Naive B cell (primary cell): Measurements from ENCODE around the gene LMLN. TPM values are rescaled to one million over a fixed set of nuclear protein-coding genes. Genes with fewer than 3 reads are reported as not detected.

Source experiments
- ATAC-seq, 2 donors: fragments of 150-1000 bp; cut with Tn5 transposase; 2 replicates each; pipeline ENCODE4 v1.10.0; 2021; ENCODE audit warnings: low read depth in 2 of 2, mild to moderate bottlenecking in 2 of 2, moderate library complexity in 2 of 2
- DNase-seq: peaks from one replicate; pipeline ENCODE4 v3.0.0; 2022
- H3K27ac Mint-ChIP-seq, 6 donors: one replicate each; pipeline ENCODE4 v1.8.0; 2020 to 2022; ENCODE audit warnings: mild to moderate bottlenecking in 6 of 6, mixed read lengths in 6 of 6, moderate library complexity in 5 of 6, inconsistent platforms in 2 of 6
- H3K27me3 Mint-ChIP-seq, 3 donors: one replicate each; pipeline ENCODE4 v1.8.0; 2021 to 2022; ENCODE audit warnings: mixed read lengths in 3 of 3, mild to moderate bottlenecking in 1 of 3
- H3K36me3 Mint-ChIP-seq, 2 donors: one replicate each; pipeline ENCODE4 v1.8.0; 2020 to 2022; ENCODE audit warnings: mixed read lengths in 2 of 2, inconsistent platforms in 1 of 2, mild to moderate bottlenecking in 1 of 2
- H3K4me1 Mint-ChIP-seq, 3 donors: one replicate each; pipeline ENCODE4 v1.8.0; 2020 to 2022; ENCODE audit warnings: mixed read lengths in 3 of 3, inconsistent platforms in 1 of 3, mild to moderate bottlenecking in 1 of 3, moderate library complexity in 1 of 3
- H3K4me3 Mint-ChIP-seq, 8 donors: one replicate each; pipeline ENCODE4 v1.8.0; 2020 to 2022; ENCODE audit warnings: mild to moderate bottlenecking in 8 of 8, mixed read lengths in 8 of 8, moderate library complexity in 8 of 8, inconsistent platforms in 2 of 8
- H3K9me3 Mint-ChIP-seq, 7 donors: one replicate each; pipeline ENCODE4 v1.8.0; 2020 to 2022; ENCODE audit warnings: mixed read lengths in 7 of 7, mild to moderate bottlenecking in 5 of 7, inconsistent platforms in 2 of 7, moderate library complexity in 1 of 7
- polyA plus RNA-seq, 6 donors: library from polyadenylated mRNA; unstranded; fragments of 300-500 nt; fragmentation: Illumina TruSeq; gene quantifications; one replicate each; pipeline ENCODE4 v1.2.3, GENCODE V29; 2021; ENCODE audit warnings: low read depth in 6 of 6

LMLN gene
- polyA plus RNA-seq, 6 donors from 2014 or later = 0.58 to 2.0 (median 0.97) TPM; not detected in 1

DNA sequence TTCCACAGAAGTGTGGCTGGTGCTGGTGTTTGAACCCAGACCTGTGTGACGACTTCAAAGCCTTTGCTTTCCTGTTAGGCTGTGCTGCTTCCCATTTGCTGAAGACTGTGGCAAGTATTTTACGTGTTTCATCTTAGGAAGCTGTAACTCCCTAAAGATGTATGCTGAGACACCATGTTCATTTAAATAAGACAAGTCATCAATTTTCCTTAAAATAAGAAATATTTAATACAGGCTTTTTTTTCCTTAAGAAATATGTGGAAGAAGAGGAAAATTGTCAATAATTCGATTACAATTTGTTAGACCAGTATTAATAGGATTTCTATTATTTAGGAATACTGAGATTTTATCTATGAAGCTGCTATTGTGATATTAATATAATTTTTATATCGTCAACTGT is 58.4 kb downstream of the LMLN start:
- H3K4me3 Mint-ChIP-seq = no peak overlapping the region
- no peak for ATAC-seq

DNA sequence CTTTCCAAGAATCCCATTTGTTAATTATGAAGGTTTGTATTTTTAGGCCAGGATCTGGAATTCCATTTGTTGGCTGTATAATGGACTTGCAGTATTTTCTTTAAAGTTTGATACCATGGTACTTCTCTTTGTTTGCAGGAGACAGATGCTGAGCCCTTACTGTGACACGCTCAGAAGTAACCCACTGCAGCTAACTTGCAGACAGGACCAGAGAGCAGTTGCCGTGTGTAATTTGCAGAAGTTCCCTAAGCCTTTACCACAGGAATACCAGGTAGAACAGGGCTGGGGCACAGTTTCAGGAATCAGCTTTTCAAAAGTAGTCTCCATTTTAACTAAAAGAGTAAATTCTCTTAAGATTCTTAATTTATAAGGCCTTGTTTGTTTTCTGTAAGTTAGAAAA is 59.1 kb downstream of the LMLN start:
- Mint-ChIP-seq H3K9me3 (no peaks in the 10 kb centered on the region), H3K36me3 (no peaks in the 10 kb centered on the region), H3K27ac (no peak overlapping the region), H3K27me3 (no peaks in the 10 kb centered on the region), H3K4me3 (no peak overlapping the region), H3K4me1 (no peaks in the 10 kb centered on the region)
- ATAC-seq (no peak), DNase-seq (no peak)

More for the DNA sequence above, 58.4 kb downstream of the LMLN start:
- DNase-seq = no peak
- Mint-ChIP-seq H3K4me1 (no peaks in the 10 kb centered on the region), H3K9me3 (no peaks in the 10 kb centered on the region), H3K27me3 (no peaks in the 10 kb centered on the region), H3K36me3 (no peaks in the 10 kb centered on the region), H3K27ac (no peak overlapping the region)

DNA sequence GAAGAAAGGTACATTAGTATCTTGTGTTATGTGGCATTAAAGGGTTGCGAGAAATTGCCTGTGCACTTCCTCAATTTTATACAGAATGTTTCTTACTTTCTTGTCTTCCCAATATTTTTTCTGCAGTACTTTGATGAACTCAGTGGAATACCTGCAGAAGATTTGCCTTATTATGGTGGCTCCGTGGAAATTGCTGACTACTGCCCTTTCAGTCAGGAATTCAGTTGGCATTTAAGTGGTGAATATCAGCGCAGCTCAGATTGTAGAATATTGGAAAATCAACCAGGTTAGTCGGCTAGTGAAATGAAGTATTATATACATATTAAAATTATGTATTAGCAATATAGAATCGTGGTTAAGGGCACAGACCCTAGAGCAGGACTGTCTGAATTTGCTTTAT is 61.3 kb downstream of the LMLN start:
- Mint-ChIP-seq H3K9me3 (no peaks in the 10 kb centered on the region), H3K27ac (no peak overlapping the region), H3K4me3 (no peak overlapping the region), H3K36me3 (no peaks in the 10 kb centered on the region), H3K27me3 (no peaks in the 10 kb centered on the region), H3K4me1 (no peaks in the 10 kb centered on the region)
- ATAC-seq (no peak), DNase-seq (no peak)

DNA sequence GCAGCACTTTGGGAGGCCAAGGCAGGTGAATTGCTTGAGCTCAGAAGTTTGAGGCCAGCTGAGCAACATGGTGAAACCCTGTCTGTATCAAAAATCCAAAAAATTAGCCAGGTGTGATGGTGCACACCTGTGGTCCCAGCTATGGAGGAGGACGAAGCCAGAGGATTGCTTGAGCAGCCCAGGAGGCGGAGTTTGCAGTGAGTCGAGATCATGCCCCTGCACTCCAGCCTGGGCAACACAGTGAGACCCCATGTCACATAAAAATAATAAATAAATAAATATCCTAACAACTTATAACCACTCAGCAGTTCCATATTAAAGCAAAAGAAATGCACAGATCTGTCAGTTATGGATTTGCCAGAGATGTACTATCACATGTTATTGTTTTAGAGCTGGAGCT is 62.6 kb downstream of the LMLN start:
- Mint-ChIP-seq H3K27ac (no peak overlapping the region), H3K4me3 (no peak overlapping the region), H3K4me1 (no peaks in the 10 kb centered on the region), H3K36me3 (no peaks in the 10 kb centered on the region), H3K27me3 (no peaks in the 10 kb centered on the region), H3K9me3 (no peaks in the 10 kb centered on the region)
- ATAC-seq (no peak), DNase-seq (no peak)

DNA sequence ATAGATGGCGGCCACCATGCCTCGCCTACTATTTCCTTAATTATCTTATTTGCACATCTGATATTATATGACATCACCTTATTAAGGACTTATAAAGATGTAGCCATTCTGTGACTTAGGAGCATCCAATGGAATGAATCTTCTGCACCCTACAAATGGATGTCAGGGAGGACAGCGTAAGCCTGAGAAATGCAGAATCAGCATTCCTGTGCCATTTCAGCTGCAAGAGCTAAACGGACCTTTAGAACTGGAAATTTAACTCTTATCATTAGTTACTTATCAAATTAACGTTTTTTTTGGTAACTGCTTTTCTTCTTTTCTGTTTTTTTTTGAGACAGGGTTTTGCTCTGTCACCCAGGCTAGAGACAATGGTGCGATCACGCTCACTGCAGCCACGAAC is 65.6 kb downstream of the LMLN start:
- Mint-ChIP-seq H3K4me3 (no peak overlapping the region), H3K27ac (no peak overlapping the region)

DNA sequence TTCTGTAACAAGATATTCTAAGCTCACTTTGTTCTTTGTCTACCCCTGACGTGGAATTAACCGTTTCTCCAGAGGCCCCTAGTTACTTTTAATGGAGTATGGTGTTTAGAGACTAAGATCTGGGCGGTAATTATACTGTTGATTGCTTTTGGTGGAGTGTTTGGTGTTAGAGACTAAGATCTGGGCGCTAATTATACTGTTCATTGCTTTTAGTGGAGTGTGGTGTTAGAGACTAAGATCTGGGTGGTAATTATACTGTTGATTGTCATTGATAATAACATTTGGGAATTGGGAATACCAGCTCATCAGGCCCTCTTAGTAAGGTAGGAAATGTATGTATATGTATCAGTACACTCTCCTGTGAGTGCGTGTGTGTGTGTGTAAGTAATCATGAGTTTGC is 66.6 kb downstream of the LMLN start:
- Mint-ChIP-seq H3K4me3 (no peak overlapping the region), H3K27ac (no peak overlapping the region), H3K4me1 (no peaks in the 10 kb centered on the region), H3K27me3 (no peaks in the 10 kb centered on the region), H3K9me3 (no peaks in the 10 kb centered on the region), H3K36me3 (peaks cover 0 to 5% of the 10 kb centered on the region in 2 donors)
- ATAC-seq = no peak
- DNase-seq = no peak

More for the DNA sequence above, 65.6 kb downstream of the LMLN start:
- Mint-ChIP-seq H3K4me1 (no peaks in the 10 kb centered on the region), H3K36me3 (peaks cover 0 to 5% of the 10 kb centered on the region in 2 donors), H3K27me3 (no peaks in the 10 kb centered on the region), H3K9me3 (no peaks in the 10 kb centered on the region)
- ATAC-seq (no peak), DNase-seq (no peak)

DNA sequence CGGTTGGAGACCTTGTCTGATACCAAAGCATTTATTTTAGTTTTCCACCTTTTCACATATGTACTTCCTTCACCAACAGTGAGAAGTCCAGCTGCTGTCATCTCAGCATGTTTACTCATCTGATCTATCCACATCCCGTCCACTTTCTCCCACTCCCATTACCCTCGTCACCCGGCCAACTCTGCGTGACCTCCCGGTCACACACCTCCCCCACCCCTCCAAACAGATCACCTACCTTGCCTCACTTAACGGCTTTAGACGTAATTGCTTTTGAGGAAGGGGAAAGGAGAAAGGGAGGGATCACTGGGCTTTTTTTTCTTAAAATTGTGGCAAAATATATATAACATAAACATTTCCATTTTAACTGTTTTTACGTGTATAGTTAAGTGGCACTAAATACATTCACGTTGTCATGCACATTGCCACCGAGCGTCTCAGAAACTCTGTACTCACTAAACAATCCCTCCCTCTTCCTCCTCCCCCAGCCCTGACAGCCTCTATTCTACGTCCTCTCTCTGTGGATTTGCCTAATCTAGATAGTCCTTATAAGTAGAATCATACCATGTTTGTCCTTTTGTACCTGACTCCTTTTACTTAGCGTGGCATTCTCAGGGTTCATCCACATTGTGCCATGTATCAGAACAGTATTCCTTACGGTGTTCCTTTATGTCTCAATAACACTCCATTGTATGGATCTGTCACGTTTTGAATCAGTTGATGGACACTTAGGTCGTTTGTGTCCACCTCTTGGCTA is 67.2 kb downstream of the LMLN start:
- H3K27ac Mint-ChIP-seq = peak overlapping the region in 2 of 6 donors; percentile 3 to 39
- H3K4me1 Mint-ChIP-seq = no peaks in the 10 kb centered on the region
- H3K9me3 Mint-ChIP-seq = no peaks in the 10 kb centered on the region
- no peak for ATAC-seq
- H3K27me3 Mint-ChIP-seq = no peaks in the 10 kb centered on the region
- DNase-seq = no peak
- peaks cover 0 to 5% of the 10 kb centered on the region in 2 donors for H3K36me3 Mint-ChIP-seq
- H3K4me3 Mint-ChIP-seq = no peak overlapping the region

DNA sequence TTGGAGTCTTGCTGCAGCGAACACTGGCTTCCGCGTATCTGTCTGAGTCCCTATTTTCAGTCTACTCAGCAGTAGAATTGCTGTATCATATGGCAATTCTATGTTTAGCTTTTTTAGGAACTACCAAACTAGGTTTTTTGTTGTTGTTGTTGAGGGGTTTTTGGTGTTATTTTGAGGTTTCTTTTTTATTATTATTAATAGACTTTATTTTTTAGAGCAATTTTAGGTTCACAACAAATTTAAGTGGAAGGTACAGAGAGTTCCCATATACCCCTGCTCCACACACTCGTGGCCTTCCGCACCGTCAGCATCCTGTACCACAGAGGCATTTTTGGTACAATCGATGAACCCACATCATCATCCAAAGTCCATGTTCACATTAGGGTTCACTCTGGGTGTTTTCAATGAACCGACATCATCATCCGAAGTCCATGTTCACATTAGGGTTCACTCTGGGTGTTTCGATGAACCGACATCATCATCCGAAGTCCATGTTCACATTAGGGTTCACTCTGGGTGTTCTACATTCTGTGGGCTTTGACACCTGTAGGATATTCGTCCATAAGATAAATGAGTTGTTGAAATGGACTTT is 67.9 kb downstream of the LMLN start:
- Mint-ChIP-seq H3K36me3 (peaks cover 0 to 5% of the 10 kb centered on the region in 2 donors), H3K27ac (peak overlapping the region in 1 of 6 donors; percentile 39), H3K27me3 (no peaks in the 10 kb centered on the region), H3K9me3 (no peaks in the 10 kb centered on the region), H3K4me3 (no peak overlapping the region), H3K4me1 (no peaks in the 10 kb centered on the region)
- DNase-seq (no peak), ATAC-seq (no peak)

DNA sequence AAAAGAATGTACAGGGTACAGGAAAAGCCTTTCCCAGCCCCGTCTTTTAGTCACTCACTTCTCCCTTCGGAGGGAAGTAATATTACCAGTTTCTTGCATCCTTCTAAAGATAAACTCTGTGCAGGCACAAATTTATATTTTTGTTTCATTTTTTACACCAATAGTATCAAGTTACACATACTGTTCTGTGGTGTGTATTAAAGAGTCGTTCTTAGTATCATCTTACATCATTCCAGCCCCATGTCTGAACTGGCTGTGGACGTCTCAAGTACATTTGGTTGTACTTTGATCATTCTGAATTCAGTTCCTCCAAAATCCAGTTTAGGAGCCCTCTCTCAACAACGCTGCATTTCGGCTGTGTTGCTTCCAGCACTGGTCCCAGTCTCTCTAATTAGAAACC is 68.7 kb downstream of the LMLN start:
- no peak for ATAC-seq
- no peak overlapping the region for H3K4me3 Mint-ChIP-seq
- no peaks in the 10 kb centered on the region for H3K9me3 Mint-ChIP-seq
- H3K27me3 Mint-ChIP-seq = no peaks in the 10 kb centered on the region
- H3K36me3 Mint-ChIP-seq = peaks cover 0 to 5% of the 10 kb centered on the region in 2 donors
- DNase-seq = no peak
- no peak overlapping the region for H3K27ac Mint-ChIP-seq
- no peaks in the 10 kb centered on the region for H3K4me1 Mint-ChIP-seq

DNA sequence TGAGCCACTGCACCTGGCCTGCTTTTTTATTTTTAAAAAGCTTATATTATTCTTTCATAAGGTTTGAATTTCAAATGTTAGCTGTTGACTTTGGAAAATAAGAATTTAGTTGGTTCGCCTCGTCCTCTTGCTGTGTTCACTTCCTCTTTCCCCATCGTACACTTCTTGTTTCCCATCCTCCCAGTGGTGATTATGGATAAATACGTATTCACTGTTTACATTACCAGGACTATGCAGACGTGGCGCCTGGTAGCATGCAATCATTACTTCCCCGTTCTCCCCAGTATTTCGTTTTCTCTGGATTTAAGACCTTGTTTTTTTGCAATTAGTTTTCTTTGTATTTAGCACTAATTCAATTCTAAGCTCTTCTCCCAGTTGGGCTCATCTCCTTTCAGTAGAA is 70.1 kb downstream of the LMLN start:
- Mint-ChIP-seq H3K4me1 (no peaks in the 10 kb centered on the region), H3K9me3 (no peaks in the 10 kb centered on the region), H3K36me3 (peaks cover 0 to 5% of the 10 kb centered on the region in 2 donors), H3K4me3 (no peak overlapping the region), H3K27ac (no peak overlapping the region), H3K27me3 (no peaks in the 10 kb centered on the region)
- ATAC-seq (no peak), DNase-seq (no peak)

DNA sequence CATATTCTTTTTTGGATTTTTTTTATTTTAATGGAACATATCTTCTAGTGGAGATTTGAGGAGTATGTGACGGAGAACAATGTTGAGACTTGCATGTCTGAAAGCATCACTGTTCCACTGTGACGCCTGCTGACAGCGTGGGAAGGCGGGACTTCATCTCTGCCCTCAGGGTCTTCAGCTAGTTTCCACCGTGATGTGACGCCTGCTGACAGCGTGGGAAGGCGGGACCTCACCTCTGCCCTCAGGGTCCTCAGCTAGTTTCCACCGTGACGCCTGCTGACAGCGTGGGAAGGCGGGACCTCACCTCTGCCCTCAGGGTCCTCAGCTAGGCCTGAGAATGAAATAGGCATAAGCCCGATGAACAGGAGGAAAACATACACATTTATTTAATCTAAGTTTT is 70.7 kb downstream of the LMLN start:
- H3K27me3 Mint-ChIP-seq = no peaks in the 10 kb centered on the region
- H3K9me3 Mint-ChIP-seq = no peaks in the 10 kb centered on the region
- DNase-seq (no peak), ATAC-seq (no peak)
- no peak overlapping the region for H3K4me3 Mint-ChIP-seq
- peaks cover 0 to 5% of the 10 kb centered on the region in 2 donors for H3K36me3 Mint-ChIP-seq
- H3K4me1 Mint-ChIP-seq = no peaks in the 10 kb centered on the region
- no peak overlapping the region for H3K27ac Mint-ChIP-seq

DNA sequence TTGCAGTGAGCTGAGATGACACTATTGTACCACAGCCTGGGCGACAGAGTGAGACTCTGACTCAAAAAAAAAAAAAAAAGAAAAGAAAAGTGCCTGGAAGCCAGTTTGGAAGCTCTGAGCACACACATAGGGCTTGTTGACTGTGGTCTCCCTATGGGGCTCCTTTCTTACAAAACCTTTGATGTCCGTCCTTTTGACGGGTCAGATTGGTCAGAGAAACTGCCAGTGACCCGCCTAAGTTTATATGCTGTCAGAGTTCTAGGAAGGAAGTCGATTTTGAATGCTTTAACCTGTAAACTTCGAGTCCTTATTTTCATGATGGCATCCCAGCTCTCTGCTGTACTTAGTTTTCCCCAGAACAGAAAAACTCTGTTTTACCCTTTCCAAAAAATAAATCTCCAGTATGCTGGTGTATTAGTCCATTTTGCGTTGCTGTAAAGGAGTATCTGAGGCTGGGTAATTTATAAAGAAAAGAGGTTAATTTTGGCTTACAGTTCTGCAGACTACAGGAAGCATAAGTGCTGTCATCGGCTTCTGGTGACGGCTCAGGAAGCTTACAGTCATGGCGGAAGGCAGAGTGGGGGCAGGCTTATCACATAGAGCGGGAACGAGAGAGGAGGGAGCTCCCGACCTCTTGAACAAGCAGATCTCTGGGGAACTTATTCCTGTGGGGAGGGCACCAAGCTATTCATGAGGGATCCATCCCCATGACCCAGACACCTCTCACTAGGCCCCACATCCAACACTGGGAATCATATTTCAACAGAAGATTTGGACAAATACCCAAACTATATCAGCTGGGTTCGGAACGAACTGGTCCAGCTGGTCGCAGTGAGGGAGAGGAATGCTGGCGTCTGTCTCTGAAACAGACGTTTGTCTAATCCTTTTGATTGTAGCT is 72.3 kb downstream of the LMLN start:
- Mint-ChIP-seq H3K4me1 (no peaks in the 10 kb centered on the region), H3K4me3 (peak overlapping the region in 1 of 8 donors; percentile 42), H3K36me3 (peaks cover 0 to 5% of the 10 kb centered on the region in 2 donors), H3K27me3 (no peaks in the 10 kb centered on the region), H3K9me3 (no peaks in the 10 kb centered on the region), H3K27ac (no peak overlapping the region)
- ATAC-seq (no peak), DNase-seq (no peak)

DNA sequence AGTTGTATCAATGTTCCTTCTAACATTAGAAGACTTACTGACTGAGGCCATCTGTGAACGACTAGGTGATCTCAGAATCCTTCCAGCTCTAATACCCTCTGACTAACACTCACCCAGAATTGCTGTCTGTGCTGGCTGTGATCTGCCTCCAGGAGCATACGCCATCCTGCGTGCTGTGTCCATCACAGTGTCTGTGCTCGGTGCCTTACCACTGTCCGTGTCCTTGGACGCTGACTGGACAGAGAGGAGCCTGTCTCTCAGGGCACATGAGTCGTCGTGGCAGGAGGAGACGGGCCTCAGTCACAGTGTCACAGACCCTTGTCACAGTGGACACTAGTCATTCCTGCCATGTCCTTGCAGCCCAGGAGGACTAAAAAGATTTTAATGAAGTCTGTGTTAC is 83.1 kb downstream of the LMLN start:
- peaks cover 13 to 19% of the 10 kb centered on the region in 2 donors for H3K36me3 Mint-ChIP-seq
- peaks cover 0 to 12% (median 0%) of the 10 kb centered on the region in 3 donors for H3K4me1 Mint-ChIP-seq
- H3K4me3 Mint-ChIP-seq = no peak overlapping the region
- no peak overlapping the region for H3K27ac Mint-ChIP-seq
- DNase-seq (no peak), ATAC-seq (no peak)
- H3K9me3 Mint-ChIP-seq = peaks cover 0 to 7% (median 0%) of the 10 kb centered on the region in 7 donors
- H3K27me3 Mint-ChIP-seq = peaks cover 0 to 7% (median 4%) of the 10 kb centered on the region in 3 donors
